ENCODE results near the gene CHCHD1.
A peak's percentile ranks its signal among the peaks of the same experiment; 100 is the strongest.
"Not testable (repeated sequence)": the region's sequence is repeated elsewhere in the genome, so short reads cannot be mapped to it uniquely, and the experiment has no call there.

Gene CHCHD1

DNA sequence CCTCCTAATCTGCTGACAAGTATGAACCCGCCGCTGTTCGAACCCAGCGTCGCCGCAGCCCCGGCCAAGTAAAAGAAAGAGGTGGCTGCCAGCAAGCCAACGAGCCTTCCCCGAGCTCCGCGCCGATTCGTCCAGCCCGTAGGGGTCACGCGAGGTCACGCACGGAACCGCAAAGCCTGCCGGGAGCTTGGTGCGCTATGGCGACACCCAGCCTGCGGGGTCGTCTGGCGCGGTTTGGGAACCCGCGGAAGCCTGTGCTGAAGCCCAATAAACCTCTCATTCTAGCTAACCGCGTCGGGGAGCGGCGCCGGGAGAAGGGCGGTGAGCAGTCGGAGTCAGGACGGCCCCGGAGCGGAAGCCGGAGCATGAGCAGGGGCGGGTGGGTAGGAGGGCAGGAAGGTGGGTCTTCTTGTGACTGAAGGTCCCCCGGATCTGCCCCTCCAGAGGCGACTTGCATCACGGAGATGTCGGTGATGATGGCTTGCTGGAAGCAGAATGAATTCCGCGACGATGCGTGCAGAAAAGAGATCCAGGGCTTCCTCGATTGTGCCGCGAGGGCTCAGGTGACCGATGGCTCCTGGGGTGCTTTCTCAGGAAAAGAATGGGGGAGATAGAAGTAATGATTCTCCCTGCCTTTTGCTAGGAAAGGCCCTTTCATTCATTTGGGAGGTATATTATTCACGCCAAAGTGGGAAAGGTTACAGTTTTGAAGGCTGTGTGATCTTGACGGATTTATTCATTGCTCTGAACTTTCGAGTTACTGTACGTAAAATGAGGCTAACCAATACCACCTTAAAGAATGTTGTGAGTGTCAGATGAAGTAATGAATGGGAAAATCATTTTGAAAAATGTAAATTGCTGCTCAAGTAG lies at the start of gene CHCHD1:
Gene CHCHD1 (plus strand): TSS at position 170 of the 870 bp plus-strand sequence. CDS start 28 bp downstream, at position 198.
- peak; percentile 86 for DNase-seq (ENCODE audit: low read depth)

DNA sequence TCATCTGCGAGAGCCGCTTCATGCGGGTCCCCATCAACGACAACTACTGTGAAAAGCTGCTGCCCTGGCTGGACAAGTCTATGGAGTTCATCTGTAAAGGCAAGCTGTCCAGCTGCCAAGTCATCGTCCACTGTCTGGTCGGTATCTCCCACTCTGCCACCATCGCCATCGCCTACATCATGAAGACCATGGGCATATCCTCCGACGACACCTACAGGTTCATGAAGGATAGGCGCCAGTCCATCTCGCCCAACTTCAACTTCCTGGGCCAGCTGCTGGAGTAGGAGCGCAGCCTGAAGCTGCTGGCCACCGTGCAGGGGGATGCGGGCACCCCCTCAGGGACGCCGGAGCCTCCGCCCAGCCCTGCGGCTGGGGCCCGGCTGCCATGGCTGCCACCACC lies 49.4 kb upstream of the CHCHD1 start:
- DNase-seq (ENCODE audit: low read depth), result no peak

GRCh38 chr10:73732931-73733623 lies 48.8 kb upstream of the CHCHD1 start:
- no peak for DNase-seq (ENCODE audit: low read depth)

- DNase-seq (ENCODE audit: low read depth), result no peak
These were observed 47.7 kb upstream of the CHCHD1 start for GRCh38 chr10:73734028-73734720.

DNA sequence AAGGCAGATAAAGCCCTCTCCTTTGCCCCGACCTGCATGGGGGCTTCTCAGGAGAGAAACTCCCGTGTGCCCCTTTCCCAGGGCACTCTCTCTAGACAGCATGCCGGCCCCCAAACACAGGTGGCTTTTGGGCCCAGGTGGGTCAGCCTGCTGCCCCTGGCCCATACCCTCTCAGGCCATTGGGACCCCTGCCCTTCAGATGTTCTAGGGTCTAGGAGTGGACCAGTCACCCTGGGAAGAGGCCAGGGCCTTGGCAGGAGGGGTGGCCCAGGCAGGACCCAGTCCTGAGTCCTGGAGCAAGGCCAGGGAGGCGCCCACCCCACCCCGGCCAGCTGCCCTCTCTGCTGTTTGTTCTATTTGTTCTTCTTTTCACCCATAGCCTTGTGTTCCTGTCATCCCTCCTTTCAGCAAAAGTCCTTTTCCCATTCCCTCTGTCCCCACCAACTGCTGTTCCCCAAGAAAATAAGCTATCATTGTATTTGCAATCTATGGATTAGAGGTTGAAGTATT lies 47.0 kb upstream of the CHCHD1 start:
- no peak for DNase-seq (ENCODE audit: low read depth)

DNA sequence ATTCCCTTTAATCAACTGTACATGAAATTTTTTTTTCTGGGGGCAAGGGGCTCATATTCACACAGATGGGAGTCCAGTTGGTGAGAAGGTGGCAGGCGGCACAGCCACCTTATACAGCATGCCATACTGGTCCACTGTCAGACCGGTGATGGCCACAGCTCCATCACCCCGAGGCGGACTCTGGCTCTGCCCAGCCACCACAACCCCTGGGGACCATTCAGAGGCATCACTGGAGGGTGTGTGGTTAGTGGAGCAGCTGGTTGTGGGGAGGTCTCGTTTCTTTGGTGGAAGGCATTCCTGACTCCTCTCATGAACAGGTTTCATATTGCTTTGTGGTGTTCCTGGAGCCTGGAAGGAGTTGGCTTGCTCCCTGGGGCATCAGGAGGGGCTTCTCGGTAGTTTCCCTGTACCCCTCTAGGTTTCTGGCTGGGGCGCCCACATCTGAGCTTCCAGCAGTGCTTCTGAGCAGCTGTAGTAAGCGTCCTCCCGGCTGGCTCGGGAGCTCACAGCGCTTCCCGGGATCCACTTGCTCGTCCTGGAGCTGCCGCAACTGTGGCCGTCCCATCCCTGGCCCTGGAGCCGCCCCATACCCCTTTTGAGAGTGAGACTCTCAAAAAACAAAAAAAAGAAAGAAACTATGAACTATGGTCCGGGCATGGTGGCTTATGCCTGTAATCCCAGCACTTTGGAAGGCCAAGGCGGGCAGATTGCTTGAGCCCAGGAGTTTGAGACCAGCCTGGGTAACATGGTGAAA lies 41.2 kb upstream of the CHCHD1 start:
- not testable (repeated sequence) for DNase-seq (ENCODE audit: low read depth)

- DNase-seq (ENCODE audit: low read depth), result no peak
These were observed 39.5 kb upstream of the CHCHD1 start for GRCh38 chr10:73742454-73742734.

- DNase-seq (ENCODE audit: low read depth), result no peak
These were observed 38.4 kb upstream of the CHCHD1 start for GRCh38 chr10:73743327-73743904.

DNA sequence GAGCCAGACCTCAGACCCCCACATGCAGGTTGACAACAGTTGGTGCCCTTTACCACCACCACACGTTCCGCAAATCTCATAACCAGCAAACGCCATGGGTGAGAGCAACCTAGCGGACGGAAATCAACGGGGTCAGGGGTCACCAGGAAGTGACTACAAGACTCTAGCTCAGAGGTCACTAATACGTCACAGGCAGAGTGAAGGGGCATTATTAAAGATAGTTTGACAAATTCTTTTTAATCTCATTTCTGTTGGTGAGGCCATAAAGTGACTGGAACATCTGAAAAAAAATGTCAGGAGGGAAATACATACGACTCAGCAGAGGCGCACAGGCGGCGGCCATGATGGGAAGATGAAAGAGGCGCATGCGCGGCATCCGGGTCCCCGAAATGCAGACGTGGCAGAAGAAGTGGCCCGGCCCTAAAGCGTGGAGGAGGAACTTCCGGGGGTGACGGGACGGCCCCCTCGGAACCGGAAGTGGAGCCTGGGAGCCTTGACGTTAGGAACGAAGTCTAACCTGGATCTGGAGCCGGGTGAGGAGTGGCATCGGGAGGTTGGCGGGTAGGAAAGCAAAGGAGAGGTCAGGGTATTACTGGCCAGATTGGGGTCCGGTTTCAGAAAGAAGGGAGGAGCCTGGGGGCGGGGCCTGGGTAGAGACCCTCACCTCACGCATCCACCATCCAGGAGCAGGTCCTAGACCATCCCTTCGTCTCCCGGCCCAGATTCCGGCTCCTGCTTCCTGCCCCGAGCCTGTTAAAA lies 37.8 kb upstream of the CHCHD1 start, which contains the start of gene SEC24C:
Gene SEC24C (plus strand): TSS at position 468 of the 759 bp plus-strand sequence. CDS start 2,461 bp downstream, outside the sequence.
- DNase-seq (ENCODE audit: low read depth), result peak; percentile 90

DNA sequence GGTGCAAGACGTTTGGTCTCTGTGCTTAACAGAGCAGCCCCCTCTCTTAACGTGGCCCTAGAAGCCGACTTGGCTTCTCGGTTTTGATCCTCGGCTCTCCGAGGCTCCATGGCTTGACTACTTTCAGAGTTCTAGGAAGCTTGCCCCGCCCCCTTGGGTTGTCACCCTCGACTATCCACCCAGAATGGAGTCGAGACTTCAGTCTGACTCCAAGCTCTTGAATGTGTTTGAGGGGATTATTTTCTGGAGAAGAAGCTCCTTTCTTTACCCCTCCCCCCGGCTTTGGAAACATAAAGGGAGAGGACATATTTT lies 37.2 kb upstream of the CHCHD1 start:
- DNase-seq (ENCODE audit: low read depth), result peak; percentile 39

DNA sequence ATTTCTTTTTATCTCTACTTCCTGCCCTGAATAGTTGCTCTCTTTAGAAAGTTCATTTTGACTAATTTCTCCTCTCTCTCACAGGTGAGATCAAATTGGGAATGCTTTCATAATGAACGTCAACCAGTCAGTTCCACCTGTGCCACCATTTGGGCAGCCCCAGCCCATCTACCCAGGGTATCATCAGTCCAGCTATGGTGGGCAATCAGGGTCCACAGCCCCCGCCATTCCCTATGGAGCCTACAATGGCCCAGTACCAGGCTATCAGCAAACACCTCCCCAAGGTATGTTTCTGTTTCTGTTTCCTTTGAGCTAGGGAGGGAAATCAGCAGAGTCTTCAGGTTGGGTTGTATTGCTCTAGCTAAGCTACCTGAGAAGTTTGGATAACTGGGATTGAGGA lies 35.1 kb upstream of the CHCHD1 start:
- DNase-seq (ENCODE audit: low read depth), result no peak

DNA sequence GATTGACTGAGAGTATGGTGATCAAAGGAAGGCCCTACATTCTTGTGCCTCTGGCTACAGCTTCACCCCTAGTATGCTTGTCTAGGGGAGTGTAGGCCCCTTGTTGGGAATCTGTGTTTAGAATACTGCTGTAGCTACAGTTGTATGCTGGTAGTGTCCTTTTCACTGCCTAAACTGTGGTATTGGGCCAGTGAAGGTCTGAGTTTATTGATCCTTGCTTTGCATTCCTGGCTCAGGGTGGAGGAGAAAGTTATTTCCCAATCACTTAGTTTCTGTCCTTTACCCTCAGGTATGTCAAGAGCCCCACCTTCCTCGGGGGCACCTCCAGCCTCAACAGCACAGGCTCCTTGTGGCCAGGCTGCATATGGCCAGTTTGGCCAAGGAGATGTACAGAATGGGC lies 31.0 kb upstream of the CHCHD1 start:
- no peak for DNase-seq (ENCODE audit: low read depth)

GRCh38 chr10:73756183-73756582 lies 25.7 kb upstream of the CHCHD1 start:
- DNase-seq (ENCODE audit: low read depth), result no peak

- DNase-seq (ENCODE audit: low read depth), result no peak
These were observed 22.9 kb upstream of the CHCHD1 start for GRCh38 chr10:73758704-73759511.

DNA sequence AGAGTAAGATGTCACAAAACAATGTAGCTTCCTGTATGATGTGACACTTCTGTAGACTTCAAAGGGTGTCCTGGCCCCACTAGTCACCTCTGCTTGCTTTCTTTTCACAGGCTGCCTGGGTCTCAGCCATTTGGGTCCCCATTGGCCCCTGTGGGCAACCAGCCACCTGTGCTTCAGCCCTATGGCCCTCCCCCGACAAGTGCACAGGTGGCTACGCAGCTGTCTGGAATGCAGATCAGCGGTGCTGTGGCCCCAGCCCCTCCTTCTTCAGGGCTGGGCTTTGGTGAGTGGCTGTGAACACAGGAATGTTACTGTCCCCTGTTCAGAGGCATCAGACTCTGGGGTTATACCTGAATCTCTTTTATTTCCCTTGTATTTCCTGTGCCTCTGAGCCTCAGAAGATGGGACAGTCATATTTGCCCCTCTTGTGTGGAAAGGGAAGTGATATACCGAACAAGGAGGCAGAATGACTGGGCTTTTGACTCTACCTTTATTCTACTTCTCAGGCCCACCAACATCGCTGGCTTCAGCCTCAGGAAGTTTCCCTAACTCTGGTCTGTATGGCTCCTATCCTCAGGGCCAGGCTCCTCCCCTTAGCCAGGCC lies 22.2 kb upstream of the CHCHD1 start:
- DNase-seq (ENCODE audit: low read depth), result peak; percentile 34

DNA sequence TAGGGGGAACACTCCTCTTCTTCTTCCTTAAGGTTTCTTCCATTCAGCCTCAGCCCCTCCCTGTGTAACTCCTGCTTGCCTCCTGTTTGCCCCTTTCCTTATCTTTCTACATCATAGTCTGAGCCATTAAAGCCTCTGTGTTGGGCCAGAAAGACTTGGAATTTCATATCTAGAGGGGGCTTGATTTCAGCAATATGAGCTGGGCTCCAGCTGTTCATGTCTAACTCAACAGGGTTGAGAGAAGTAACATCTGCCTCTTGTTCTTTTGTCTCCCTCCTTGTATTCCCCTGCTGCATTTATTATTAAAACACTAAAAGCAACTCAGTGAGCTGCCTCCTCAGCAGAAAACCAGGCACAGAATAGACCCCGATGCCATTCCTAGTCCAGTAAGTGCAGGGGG lies 20.1 kb upstream of the CHCHD1 start:
- no peak for DNase-seq (ENCODE audit: low read depth)

GRCh38 chr10:73762915-73763314 lies 18.9 kb upstream of the CHCHD1 start:
- no peak for DNase-seq (ENCODE audit: low read depth)

DNA sequence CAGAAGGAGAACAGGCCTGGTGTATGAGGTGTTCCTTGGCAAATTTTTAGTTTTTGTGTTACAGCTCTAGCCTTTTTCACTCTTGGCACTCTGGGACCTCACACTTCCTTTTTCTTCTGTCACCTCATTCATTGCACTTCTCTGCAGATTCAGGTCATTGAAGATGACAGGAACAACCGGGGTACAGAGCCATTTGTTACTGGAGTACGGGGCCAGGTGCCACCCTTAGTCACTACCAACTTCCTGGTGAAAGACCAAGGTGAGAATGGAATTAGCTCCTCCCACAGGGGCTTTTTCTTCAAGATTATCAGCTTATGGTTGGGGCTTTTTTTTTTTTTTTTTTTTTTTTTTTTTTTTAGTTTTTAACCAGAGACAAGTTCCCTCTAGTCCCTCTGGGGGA lies 18.5 kb upstream of the CHCHD1 start:
- peak; percentile 12 for DNase-seq (ENCODE audit: low read depth)

- DNase-seq (ENCODE audit: low read depth), result no peak
These were observed 16.8 kb upstream of the CHCHD1 start for GRCh38 chr10:73765066-73765465.

- DNase-seq (ENCODE audit: low read depth), result peak; percentile 38
These were observed 13.0 kb upstream of the CHCHD1 start for GRCh38 chr10:73768881-73769280.
